GM04504 (cell line): Measurements from ENCODE around the gene VDR.
A peak's percentile ranks its signal among the peaks of the same experiment; 100 is the strongest.

Source experiments
- DNase-seq: peaks from one replicate; pipeline ENCODE4 v3.0.0-alpha.2; 2012; ENCODE audit warnings: low read depth

The VDR gene

GRCh38 chr12:47930634-47931033 lies 25.8 kb upstream of the VDR start:
- no peak for DNase-seq

GRCh38 chr12:47927346-47927745 lies 22.6 kb upstream of the VDR start:
- DNase-seq = no peak

DNA sequence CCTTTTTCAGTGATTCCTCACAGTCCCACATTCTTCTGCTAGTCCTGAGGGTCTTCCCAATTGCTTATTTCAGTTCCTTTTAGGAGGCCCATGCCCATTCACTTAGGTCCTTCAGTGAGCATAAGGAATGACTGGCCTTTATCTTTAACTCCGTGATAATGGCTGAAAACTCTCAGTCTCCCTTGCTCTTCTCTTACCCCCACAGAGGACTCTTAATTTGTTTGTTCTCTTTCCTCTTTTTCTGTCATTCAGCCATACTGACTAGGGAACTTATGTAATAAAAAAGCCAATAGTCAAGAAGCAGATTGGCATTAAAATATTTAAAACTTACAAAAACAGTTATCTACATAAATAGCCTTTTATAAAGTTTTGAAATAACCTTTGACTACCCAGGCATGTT lies 17.1 kb upstream of the VDR start:
- no peak for DNase-seq

DNA sequence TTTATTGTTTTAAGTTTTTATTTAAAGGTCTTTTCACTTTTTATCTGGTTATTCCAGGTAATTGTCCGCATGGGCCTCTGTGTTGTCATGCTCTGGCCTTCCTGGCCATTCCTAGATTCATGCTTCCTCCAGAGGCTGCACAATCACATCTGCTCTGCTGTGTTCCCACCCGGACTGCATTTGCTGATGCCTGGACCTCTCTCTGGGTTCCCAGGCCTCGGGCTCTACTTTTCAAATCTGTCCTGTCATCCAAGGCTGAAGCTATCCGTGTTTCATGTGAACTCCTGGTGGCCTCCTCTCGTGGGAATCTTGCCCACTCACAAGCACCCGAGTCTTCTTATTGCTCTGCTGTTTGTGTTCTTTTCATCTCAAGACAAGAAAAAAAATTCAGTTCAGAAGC lies 16.1 kb upstream of the VDR start:
- no peak for DNase-seq

GRCh38 chr12:47913081-47913480 lies 8.3 kb upstream of the VDR start:
- DNase-seq = no peak

GRCh38 chr12:47912556-47912955 lies 7.8 kb upstream of the VDR start:
- DNase-seq = no peak

DNA sequence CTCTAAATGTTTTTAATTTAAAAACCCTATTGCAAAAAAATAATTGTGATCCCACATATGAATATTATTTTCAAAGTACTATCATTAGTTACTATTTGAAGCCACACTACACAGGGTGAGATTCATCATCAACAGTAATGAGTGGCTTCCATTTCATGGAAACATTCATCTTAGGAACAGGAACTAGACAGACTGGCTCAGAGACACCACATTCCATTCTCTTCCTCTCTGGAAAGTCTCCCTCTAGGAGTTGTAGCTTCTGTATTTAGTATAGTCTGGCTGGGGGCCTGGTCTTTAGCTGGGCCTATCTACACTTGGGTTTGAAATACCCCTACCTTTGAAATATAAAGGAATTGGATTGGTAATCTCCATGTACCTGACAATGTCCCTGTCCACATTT lies 6.2 kb upstream of the VDR start:
- DNase-seq = no peak

DNA sequence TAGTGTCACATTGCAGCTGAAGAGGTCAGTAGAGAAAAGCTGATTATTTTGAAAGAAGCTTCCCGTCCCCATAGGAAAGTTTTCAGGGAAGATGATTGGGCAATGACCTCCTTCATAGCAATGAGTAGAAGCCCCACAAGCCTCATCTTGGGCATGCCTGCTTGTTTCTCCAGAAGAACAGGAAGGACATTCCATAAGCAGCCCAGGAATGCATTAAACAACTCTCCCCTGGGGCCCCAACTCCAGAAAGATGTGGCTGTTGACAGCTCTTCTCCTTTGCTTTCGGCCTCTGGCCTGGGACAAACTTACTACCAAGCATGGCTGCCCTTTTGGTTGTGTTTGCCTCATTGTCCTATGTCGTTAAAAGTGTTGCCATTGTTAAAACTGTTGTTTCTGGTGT lies 5.7 kb upstream of the VDR start:
- DNase-seq = no peak

GRCh38 chr12:47909839-47910465 lies 5.2 kb upstream of the VDR start:
- no peak for DNase-seq

DNA sequence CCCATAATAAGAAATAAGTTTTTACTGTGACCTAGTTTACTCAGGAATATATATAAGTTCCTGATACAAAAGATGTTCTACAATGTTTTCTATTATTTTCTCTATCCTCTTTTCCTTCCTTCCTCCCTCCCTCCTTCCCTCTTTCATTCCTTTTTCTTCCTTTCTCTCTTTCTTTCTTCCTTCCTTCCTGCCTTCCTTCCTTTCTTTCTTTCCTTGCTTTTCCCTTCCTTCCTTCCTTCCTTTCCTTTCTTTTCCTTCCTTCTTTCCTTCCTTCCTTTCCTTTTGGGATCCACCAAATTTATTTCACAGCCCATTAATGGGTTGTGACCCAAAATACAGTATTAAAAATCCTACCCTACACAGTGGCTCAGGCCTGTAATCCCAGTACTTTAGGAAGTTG lies 3.9 kb upstream of the VDR start:
- no peak for DNase-seq

GRCh38 chr12:47907851-47908454 lies 3.2 kb upstream of the VDR start:
- no peak for DNase-seq

DNA sequence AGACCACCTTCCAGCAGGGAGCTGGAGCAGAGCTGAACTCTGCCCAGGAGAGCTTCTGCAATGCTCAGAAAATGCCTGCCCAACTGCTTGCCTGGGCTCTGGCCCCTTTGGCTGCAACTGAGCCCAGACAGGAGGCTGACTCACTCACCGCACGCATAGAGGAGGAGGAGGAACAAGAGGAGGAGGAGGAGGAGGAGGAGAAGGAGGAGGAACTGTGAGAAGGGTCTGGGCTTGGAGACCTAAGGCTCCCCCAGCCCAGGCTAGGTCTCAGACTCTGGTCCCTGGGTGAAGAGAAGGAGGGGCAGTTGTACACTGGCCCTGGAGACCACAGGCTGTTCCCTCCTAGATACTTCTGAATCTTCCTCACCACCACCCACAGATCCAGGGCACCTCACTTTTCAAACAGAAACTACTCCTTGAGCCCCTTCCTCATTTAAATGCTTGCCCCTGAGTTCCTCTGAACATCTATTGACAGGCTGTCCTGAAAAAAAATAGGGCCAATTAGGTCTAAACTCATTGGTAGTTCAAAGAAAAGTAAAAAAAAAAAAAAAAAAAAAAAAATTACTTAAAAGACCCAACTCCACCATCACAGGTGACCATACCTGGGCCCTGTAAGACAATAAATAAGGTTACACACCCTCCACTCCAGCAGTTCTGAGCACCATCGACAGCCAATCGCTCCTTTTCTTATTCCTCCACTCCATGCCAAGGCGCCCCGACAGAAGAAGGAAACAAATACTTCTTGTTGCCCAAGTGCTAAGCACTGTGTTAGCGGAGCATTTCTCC lies 674 bp downstream of the VDR start:
- peak; percentile 66 for DNase-seq

- peak; percentile 55 for DNase-seq
Observed at GRCh38 chr12:47903151-47903611, 1.6 kb downstream of the VDR start.

DNA sequence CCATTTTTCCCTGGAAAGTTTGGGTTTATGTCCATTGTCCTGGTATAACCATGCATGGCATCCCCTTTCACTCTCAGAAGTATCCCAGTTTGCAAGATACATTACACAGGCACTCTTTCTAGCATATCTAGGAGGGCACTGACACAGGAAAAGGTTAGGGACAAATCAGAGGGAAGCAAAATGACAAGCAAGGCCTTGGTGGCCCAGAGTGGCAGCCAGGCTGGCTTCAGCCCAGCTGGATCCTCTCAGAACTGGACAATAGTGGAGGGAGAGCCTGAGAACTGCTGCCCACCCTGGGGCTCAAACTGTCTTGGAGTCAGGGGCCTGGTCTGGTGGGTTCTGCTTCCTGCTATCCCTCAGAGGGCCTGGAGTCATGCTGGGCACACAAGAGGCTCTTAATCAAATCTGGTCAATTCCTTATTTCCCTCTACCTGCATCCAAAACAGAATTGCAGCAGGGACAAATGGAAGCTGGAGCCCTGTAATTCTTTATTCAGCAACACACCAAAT lies 2.6 kb downstream of the VDR start:
- DNase-seq = no peak

DNA sequence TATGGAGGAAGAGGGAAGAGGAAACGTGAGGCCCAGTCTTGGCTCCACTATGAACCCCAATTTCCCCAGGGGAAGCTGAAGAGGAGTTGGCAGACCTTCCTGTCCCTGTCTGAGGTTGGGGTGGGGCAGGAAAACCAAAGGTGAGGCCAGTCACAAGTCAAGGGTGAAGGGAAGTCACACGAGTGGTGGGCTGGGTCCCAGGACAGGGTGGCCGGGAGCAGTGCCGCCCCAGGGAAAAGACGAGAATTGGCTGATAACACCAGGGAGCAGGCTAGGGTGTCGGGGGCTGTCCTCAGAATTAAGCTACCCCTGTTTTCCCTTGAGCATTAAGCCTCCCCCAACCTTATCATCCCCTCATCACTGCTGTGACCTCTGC lies 3.1 kb downstream of the VDR start:
- DNase-seq = no peak

DNA sequence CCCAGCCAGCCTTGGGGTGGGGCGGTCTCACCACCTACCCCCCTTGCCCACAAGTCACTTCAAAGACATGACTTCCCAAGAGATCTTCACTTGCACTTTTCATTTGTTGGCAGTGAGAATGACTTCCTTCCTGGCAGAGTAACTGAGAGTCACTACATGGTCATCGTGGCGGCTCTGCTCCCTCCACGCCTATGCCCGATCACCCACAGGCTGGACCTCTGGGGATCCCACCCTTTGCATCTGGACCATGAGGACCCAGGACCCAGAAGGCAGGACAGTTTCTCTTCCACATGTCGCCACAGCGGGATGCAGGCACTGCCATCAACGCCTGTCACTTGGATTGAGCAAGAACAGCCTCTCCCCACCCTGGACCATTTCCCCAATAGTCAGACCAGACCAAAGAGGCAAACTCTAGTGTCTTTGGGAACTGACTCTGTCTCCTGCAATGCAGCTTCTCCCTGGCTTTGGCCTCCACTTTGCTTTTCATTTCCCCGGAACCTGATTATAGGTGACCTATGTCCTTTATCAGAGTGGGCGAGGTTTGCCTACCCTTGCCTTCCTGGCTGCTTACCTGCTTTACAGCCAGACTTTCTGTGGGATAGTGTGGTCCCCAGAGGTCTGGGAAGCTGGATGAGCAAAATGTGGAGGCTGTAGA lies 3.6 kb downstream of the VDR start:
- DNase-seq = no peak

DNA sequence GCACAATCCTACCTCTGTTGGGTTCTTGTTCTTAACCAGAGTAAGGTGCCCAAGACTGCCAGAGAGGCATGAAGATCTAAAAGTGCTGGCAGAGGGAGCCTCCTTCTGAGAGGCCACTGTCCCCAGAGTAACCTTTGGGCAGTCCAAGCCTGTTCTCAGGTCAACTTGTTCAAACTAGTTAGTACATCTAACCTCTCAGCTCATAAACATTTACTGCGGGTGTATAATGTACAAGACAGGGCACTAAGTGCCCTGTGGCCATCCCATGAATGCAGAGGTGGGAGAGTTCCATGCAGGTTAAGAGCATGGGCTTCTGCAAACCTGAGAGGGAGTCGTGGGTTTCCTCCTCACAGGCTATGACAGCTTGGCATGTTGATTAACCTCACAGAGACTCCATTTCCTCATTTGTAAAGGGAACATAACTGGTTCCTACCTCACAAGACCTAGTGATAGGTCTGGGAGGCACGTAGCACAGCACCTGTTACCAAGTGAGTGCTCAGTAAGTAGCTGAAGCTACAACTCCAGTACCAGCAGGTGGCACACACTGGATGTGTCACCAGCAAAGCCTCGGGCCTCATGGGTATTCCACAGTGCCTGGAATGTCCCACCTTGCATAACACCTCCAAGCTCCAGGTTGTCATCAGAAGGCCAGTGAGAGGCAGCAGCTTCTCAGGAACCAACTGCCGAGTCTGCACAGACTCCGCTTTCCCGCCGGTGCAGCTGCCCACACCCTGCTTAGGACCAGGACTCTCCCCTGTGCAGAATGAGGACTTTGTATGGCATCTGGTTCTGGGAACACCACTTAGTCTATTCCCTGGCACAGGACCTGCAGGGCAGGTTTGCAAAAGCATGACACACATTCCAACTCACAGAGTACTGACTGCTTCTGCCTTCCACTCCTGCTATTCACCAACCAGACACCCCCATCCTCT lies 4.4 kb downstream of the VDR start:
- no peak for DNase-seq

- DNase-seq = no peak
Observed at GRCh38 chr12:47899466-47899865, 5.3 kb downstream of the VDR start.

GRCh38 chr12:47896633-47897032 lies 8.2 kb downstream of the VDR start:
- DNase-seq = no peak

- no peak for DNase-seq
Observed at GRCh38 chr12:47896022-47896421, 8.8 kb downstream of the VDR start.

- no peak for DNase-seq
Observed at GRCh38 chr12:47894652-47895051, 10.1 kb downstream of the VDR start.

- DNase-seq = no peak
Observed at GRCh38 chr12:47894068-47894467, 10.7 kb downstream of the VDR start.
